AG04450 (cell line): Measurements from ENCODE around the gene DLK2. TPM values are rescaled to one million over a fixed set of nuclear protein-coding genes. Genes with fewer than 3 reads are reported as not detected.
"Not testable (repeated sequence)": the region's sequence is repeated elsewhere in the genome, so short reads cannot be mapped to it uniquely, and the experiment has no call there.

Experiments
- CTCF ChIA-PET: fragments of 300-600, 350-600 bp; formaldehyde crosslinking; extraction: SDS; loops from one replicate; lab custom pipeline; 2022; ENCODE audit warnings: antibody characterized with exemption, inconsistent platforms; lab: Charles Lee
- POLR2A ChIA-PET: fragments of 350-600 bp; formaldehyde crosslinking; extraction: SDS; loops from one replicate; lab custom pipeline; 2021; ENCODE audit warnings: antibody characterized with exemption, inconsistent platforms; lab: Yijun Ruan, JAX
- DNase-seq: peaks from one replicate; pipeline ENCODE4 v3.0.0-alpha.2; 2011; ENCODE audit warnings: low read depth, low spot score
- H3K27ac ChIP-seq: one replicate; pipeline ENCODE4 v1.5.1; 2012; ENCODE audit warnings: low read depth, low read length, control low read depth
- H3K27me3 ChIP-seq: one replicate; pipeline ENCODE4 v1.6.0; 2012; ENCODE audit warnings: low read length; ENCODE audit not compliant: control insufficient read depth, insufficient read depth
- H3K4me3 ChIP-seq: 2 replicates; pipeline ENCODE4 v1.5.1; 2011; ENCODE audit warnings: mild to moderate bottlenecking, low read depth, low read length, control low read depth
- H3K9me3 ChIP-seq: 2 replicates; pipeline ENCODE4 v1.5.1; 2012; ENCODE audit warnings: low read length; ENCODE audit not compliant: control insufficient read depth, insufficient read depth
- polyA plus RNA-seq: library from polyadenylated mRNA; depleted of rRNA; stranded (reverse); fragments of >200 nt; gene quantifications from 2 replicates; pipeline ENCODE4 v1.2.3, GENCODE V29; 2011
- TF ChIP-seq, protein P1 (sequence below): IDR thresholded peaks from 2 replicates; pipeline ENCODE4 v1.5.1; 2011; ENCODE audit warnings: low read depth, low read length, control low read depth, inconsistent platforms

Gene DLK2
- polyA plus RNA-seq, 1 experiment, result 0.62 TPM

DNA sequence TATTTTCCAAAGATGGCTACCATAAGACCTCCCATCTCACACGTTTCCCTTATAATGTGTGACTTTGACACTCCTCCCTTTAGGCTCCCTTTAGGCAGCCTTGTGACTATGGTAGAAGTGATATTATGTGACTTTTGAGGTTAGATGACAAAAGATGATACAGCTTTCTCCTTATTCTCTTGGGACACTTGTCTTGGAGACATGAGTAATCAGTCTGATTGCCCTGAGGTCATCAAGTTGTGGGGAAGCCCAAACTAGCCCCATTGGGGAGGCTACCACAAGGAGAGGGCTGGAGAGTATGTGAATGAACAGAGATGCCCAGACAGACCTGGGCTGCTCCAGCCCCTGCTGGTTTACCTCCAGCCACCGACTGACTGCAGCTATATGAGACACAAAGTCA is 10.6 kb upstream of the DLK2 start:
- no peaks in the 10 kb centered on the region for H3K9me3 ChIP-seq
- H3K27me3 ChIP-seq, result peaks cover 9% of the 10 kb centered on the region
- TF ChIP-seq, protein P1, sequence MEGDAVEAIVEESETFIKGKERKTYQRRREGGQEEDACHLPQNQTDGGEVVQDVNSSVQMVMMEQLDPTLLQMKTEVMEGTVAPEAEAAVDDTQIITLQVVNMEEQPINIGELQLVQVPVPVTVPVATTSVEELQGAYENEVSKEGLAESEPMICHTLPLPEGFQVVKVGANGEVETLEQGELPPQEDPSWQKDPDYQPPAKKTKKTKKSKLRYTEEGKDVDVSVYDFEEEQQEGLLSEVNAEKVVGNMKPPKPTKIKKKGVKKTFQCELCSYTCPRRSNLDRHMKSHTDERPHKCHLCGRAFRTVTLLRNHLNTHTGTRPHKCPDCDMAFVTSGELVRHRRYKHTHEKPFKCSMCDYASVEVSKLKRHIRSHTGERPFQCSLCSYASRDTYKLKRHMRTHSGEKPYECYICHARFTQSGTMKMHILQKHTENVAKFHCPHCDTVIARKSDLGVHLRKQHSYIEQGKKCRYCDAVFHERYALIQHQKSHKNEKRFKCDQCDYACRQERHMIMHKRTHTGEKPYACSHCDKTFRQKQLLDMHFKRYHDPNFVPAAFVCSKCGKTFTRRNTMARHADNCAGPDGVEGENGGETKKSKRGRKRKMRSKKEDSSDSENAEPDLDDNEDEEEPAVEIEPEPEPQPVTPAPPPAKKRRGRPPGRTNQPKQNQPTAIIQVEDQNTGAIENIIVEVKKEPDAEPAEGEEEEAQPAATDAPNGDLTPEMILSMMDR, result no peak
- no peak overlapping the region for H3K27ac ChIP-seq
- POLR2A ChIA-PET, result interaction anchor here (0.5 to 1.0 kb wide), 2 partner anchors 41 to 152 kb away, joined by 3 read pairs; no protein-coding TSS in a partner anchor
- no peak for DNase-seq
- CTCF ChIA-PET, result interaction anchor here (1.3 kb wide), 1 partner anchor 30 kb away, joined by 3 read pairs; no protein-coding TSS in a partner anchor
- no peak overlapping the region for H3K4me3 ChIP-seq

DNA sequence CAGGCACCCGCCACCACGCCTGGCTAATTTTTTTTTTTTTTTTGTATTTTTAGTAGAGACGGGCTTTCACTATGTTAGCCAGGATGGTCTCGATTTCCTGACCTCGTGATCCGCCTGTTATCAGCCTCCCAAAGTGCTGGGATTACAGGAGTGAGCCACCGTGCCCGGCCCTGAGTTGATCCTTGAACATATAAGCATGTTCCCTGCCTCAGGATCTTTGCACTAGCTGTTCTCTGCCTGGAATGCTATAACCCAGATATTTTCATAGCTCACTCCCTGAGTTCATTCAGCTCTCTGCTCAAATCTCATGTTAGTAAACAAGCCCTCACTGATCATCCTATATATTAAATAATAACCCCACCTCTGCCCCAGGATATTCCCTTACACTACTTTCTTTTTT is 9.0 kb upstream of the DLK2 start:
- Histone ChIP-seq H3K4me3 (no peak overlapping the region), H3K27me3 (peaks cover 9% of the 10 kb centered on the region), H3K9me3 (no peaks in the 10 kb centered on the region), H3K27ac (no peak overlapping the region)
- no peak for DNase-seq
- CTCF ChIA-PET, result interaction anchor here (0.7 kb wide), 1 partner anchor 34 kb away, joined by 3 read pairs; no protein-coding TSS in a partner anchor
- TF ChIP-seq, protein P1, result no peak
- POLR2A ChIA-PET, result interaction anchor here (0.6 kb wide), 1 partner anchor 58 kb away, joined by 3 read pairs; no protein-coding TSS in a partner anchor

DNA sequence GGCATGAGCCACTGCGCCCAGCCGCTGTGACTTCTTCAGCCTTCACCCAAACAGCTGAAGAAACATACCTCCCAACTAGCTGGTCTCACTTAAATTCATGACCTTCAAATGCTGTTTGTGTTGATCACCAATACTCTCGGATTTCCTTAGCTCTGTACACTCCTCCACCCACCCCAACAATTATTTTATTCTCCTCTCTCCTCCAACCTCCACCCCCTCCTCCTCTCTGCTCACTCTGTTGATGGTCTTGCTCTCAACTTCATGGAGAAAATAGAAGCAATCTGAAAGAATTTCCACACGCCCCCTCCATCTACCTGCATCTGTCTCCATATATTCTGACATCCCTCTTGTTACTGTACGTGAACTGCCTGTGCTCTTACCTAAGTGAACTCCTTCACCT is 6.6 kb upstream of the DLK2 start:
- TF ChIP-seq, protein P1, result no peak

DNA sequence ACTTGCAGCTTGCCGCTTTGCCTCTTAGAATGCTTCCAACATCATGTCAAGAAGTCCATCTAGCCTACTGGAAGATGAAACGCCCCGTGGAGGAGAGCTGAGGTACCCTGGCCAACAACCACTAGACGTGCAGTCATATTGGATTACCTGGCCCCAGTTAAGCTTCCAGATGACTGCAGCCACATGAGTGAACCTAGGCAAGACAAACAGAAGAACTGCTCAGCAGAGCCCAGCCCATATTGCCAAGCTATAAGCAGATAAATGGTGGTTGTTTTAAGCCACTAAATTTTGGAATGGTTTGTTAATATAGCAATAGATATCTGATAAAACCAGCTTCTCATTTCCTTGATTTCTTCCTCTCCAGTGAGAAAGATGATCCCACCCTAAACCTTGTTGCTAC is 4.7 kb upstream of the DLK2 start:
- TF ChIP-seq, protein P1, result no peak
- no peak overlapping the region for H3K27ac ChIP-seq
- POLR2A ChIA-PET, result interaction anchor here (0.6 to 1.2 kb wide), 3 partner anchors 17 to 786 kb away, joined by 3 to 4 read pairs (median 3); partner anchors contain the start of gene TJAP1
- no peak overlapping the region for H3K4me3 ChIP-seq
- no peak for DNase-seq
- CTCF ChIA-PET, result interaction anchor here (1.6 kb wide), 1 partner anchor 47 kb away, joined by 5 read pairs; no protein-coding TSS in a partner anchor
- H3K9me3 ChIP-seq, result no peaks in the 10 kb centered on the region
- peaks cover 10% of the 10 kb centered on the region for H3K27me3 ChIP-seq

More for the DNA sequence above, 6.6 kb upstream of the DLK2 start:
- DNase-seq, result no peak
- CTCF ChIA-PET, result interaction anchor here (1.5 kb wide), 1 partner anchor 34 kb away, joined by 3 read pairs; no protein-coding TSS in a partner anchor
- Histone ChIP-seq H3K27me3 (peaks cover 9% of the 10 kb centered on the region), H3K9me3 (no peaks in the 10 kb centered on the region), H3K27ac (no peak overlapping the region), H3K4me3 (no peak overlapping the region)
- POLR2A ChIA-PET, result no interaction called here

DNA sequence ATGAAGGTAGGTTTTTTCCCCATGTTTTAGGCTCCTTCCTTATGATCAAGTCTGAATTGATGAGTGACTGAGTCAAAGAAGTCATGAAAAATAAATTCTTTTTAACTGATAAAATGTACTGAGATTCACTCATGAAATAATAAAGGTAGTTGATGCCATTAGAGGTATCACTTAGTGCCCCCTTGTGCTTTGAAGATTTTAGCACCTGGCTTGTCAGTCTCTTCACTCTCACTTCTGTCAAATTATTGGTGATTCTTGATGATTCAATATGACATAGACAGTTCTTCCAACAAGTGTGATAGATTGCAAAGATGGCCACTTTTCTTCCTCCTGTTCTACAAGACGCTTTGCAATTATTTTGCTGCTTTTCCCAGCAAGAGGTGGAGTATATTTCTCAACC is 4.2 kb upstream of the DLK2 start:
- CTCF ChIA-PET, result interaction anchor here (1.6 kb wide), 1 partner anchor 48 kb away, joined by 5 read pairs; no protein-coding TSS in a partner anchor
- no peak for DNase-seq
- POLR2A ChIA-PET, result interaction anchor here (0.6 to 1.2 kb wide), 2 partner anchors 18 to 787 kb away, joined by 3 to 4 read pairs; partner anchors contain the start of gene TJAP1
- Histone ChIP-seq H3K27me3 (peaks cover 10% of the 10 kb centered on the region), H3K9me3 (no peaks in the 10 kb centered on the region; the same call in 1 of the 2 replicates), H3K27ac (no peak overlapping the region), H3K4me3 (no peak overlapping the region)
- TF ChIP-seq, protein P1, result no peak

DNA sequence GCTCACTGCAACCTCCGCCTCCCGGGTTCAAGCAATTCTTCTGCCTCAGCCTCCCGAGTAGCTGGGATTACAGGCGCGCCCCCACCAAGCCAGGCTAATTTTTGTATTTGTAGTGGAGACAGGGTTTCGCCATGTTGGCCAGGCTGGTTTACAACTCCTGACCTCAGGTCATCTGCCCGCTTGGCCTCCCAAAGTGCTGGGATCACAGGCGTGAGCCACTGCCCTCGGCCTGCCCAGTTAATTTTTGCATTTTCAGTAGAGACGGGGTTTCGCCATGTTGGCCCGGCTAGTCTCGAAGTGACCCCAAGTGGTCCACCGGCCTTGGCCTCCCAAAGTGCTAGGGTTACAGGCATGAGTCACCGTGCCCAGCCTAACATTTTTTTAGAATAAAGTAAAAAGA is 2.8 kb upstream of the DLK2 start:
- H3K9me3 ChIP-seq, H3K4me3 ChIP-seq, H3K27ac ChIP-seq, DNase-seq, POLR2A ChIA-PET, H3K27me3 ChIP-seq, CTCF ChIA-PET: not testable (repeated sequence)
